PFSK-1 (cell line): ENCODE measurements around the gene WTAP.

Experiments
- FOXP2 ChIP-seq: optimal IDR thresholded peaks from 2 replicates; pipeline ENCODE3; 2011; ENCODE audit warnings: borderline replicate concordance, control low read depth, inconsistent platforms; ENCODE audit not compliant: insufficient read depth; ENCODE audit errors: extremely low read length, extremely low read depth
- POLR2AphosphoS5 ChIP-seq: IDR thresholded peaks from 2 replicates; pipeline ENCODE4 v1.6.1; 2012; ENCODE audit warnings: low read depth, mild to moderate bottlenecking, control low read depth, low read length, moderate library complexity
- SIN3A ChIP-seq: IDR thresholded peaks from 2 replicates; pipeline ENCODE4 v1.6.1; 2012; ENCODE audit warnings: mild to moderate bottlenecking, low read length, moderate library complexity, borderline replicate concordance; ENCODE audit not compliant: insufficient read depth
- TAF1 ChIP-seq: IDR thresholded peaks from 2 replicates; pipeline ENCODE4 v1.6.1; 2012; ENCODE audit warnings: low read length, control low read depth, borderline replicate concordance; ENCODE audit not compliant: insufficient read depth

DNA sequence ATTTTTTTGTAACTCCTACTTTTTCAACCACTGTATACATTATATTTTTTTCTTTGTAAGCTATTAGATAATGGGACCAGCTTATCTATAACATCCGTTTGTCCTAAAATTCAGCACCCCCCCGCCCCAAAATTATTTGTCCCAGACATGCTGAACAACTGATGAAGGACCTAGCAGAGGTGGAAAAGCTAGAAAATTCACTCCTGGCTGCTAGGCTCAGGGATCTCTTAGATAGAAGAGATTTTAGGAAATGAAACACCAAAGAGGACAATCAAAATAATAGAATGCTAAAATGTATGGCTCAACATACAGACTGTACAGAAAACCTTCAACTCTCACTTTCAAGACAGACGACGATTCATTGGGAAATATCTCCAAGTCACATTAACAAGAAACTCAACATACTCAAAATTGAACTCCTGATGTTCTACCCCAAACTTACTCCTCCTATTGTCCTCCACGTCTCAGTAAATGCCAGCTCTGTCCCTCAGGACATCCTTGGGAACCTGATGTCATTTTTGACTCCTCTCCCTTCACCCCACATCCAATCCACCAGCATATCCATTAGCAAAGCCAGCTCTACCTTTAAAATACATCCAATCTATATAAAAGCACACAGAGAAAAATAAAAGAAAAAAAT is 38.9 kb upstream of the WTAP start:
- no peak for TF ChIP-seq TAF1
- no peak for TF ChIP-seq POLR2AphosphoS5
- TF ChIP-seq FOXP2, result no peak
- no peak for TF ChIP-seq SIN3A
